SK-N-SH (cell line): Measurements from ENCODE around the gene RELCH. TPM values are rescaled to one million over a fixed set of nuclear protein-coding genes. Genes with fewer than 3 reads are reported as not detected.

Experiments
- CTCF ChIA-PET: fragments of 300-600, 350-600 bp; formaldehyde crosslinking; extraction: SDS; loops from one replicate; lab custom pipeline; 2021; lab: Yijun Ruan, JAX
- POLR2A ChIA-PET: fragments of 350-600 bp; sonication (Branson Sonifier 250); formaldehyde crosslinking; extraction: SDS; loops from one replicate; lab custom pipeline; 2020; ENCODE audit warnings: antibody characterized with exemption, inconsistent platforms; lab: Yijun Ruan, JAX
- DNase-seq: peaks from one replicate; pipeline ENCODE4 v3.0.0; 2012
- H2AFZ ChIP-seq: fragments of 200-600 bp; sonication (generic); 2 replicates; pipeline ENCODE4 v1.8.1; 2016; ENCODE audit warnings: antibody characterized with exemption, mild to moderate bottlenecking, low read depth
- H3F3A ChIP-seq: fragments of 200-600 bp; sonication (generic); replicated peaks from 2 replicates; pipeline ENCODE3; 2016; ENCODE audit warnings: antibody characterized with exemption, mild to moderate bottlenecking; ENCODE audit not compliant: insufficient read depth
- H3K27ac ChIP-seq, 2 experiments: fragments of 200-500 bp in 1 of 2; fragments of 200-600 bp in 1 of 2; sonication (Bioruptor generic) in 1 of 2; sonication (generic), shearing (Covaris generic) in 1 of 2; 2 replicates each; pipeline versions ENCODE4 v1.5.1 to v1.6.1; 2014 to 2016; ENCODE audit warnings: low read depth in 2 of 2, inconsistent platforms in 1 of 2, low read length in 1 of 2, mild to moderate bottlenecking in 1 of 2, mixed read lengths in 1 of 2
- H3K27me3 ChIP-seq: fragments of 200-600 bp; sonication (generic), shearing (Covaris generic); 2 replicates; pipeline ENCODE4 v1.6.1; 2016; ENCODE audit warnings: mixed run types; ENCODE audit not compliant: insufficient read depth
- H3K36me3 ChIP-seq, 2 experiments: fragments of 200-500 bp in 1 of 2; fragments of 200-600 bp in 1 of 2; sonication (Bioruptor generic) in 1 of 2; sonication (generic) in 1 of 2; replicated peaks in 1 of 2; 2 replicates each; pipeline versions ENCODE3 to v1.5.1; 2014 to 2016; ENCODE audit warnings: low read length in 1 of 2, mild to moderate bottlenecking in 1 of 2; ENCODE audit not compliant: insufficient read depth in 2 of 2, control insufficient read depth in 1 of 2
- H3K4me1 ChIP-seq, 2 experiments: fragments of 200-500 bp in 1 of 2; fragments of 200-600 bp in 1 of 2; sonication (Bioruptor generic) in 1 of 2; sonication (generic), shearing (Covaris generic) in 1 of 2; 2 replicates each; pipeline versions ENCODE4 v1.5.1 to v1.6.1; 2014 to 2016; ENCODE audit warnings: low read depth in 1 of 2, low read length in 1 of 2, mixed run types in 1 of 2; ENCODE audit not compliant: insufficient read depth in 2 of 2, control insufficient read depth in 1 of 2
- H3K4me2 ChIP-seq: fragments of 200-600 bp; sonication (generic), shearing (Covaris generic); 2 replicates; pipeline ENCODE4 v1.6.1; 2017; ENCODE audit warnings: mixed run types
- H3K4me3 ChIP-seq, 2 experiments: fragments of 200-500 bp in 1 of 2; fragments of 200-600 bp in 1 of 2; sonication (Bioruptor generic) in 1 of 2; sonication (generic), shearing (Covaris generic) in 1 of 2; 2 replicates each; pipeline versions ENCODE4 v1.5.1 to v1.8.1; 2014 to 2016; ENCODE audit warnings: low read depth in 2 of 2, inconsistent platforms in 1 of 2, low read length in 1 of 2, mild to moderate bottlenecking in 1 of 2, mixed read lengths in 1 of 2, moderate library complexity in 1 of 2
- H3K79me2 ChIP-seq: fragments of 200-600 bp; sonication (generic); 2 replicates; pipeline ENCODE4 v1.8.1; 2017; ENCODE audit warnings: mild to moderate bottlenecking; ENCODE audit not compliant: insufficient read depth
- H3K9ac ChIP-seq: fragments of 200-600 bp; sonication (generic); 2 replicates; pipeline ENCODE4 v1.6.1; 2017; ENCODE audit warnings: mixed run types
- H3K9me2 ChIP-seq: fragments of 200-600 bp; sonication (generic); 2 replicates; pipeline ENCODE4 v1.6.1; 2017; ENCODE audit warnings: mixed run types
- H3K9me3 ChIP-seq: fragments of 200-600 bp; sonication (generic); 2 replicates; pipeline ENCODE4 v1.6.1; 2017; ENCODE audit warnings: mixed run types, mild to moderate bottlenecking, moderate library complexity
- H4K20me1 ChIP-seq: fragments of 200-600 bp; sonication (generic); 2 replicates; pipeline ENCODE4 v1.6.1; 2017; ENCODE audit warnings: mild to moderate bottlenecking, mixed run types; ENCODE audit not compliant: insufficient read depth
- EP300 ChIP-seq, 2 experiments: IDR thresholded peaks; 2 replicates each; pipeline versions ENCODE4 v1.4.0 to v1.6.1; 2012; ENCODE audit warnings: borderline replicate concordance in 1 of 2, low read depth in 1 of 2, low read length in 1 of 2
- FOXJ3 ChIP-seq: sonication (generic); formaldehyde crosslinking; IDR thresholded peaks from 2 replicates; pipeline ENCODE4 v1.5.1; 2020; ENCODE audit warnings: mild to moderate bottlenecking, missing genetic modification reagents
- GATA2 ChIP-seq: sonication (generic); formaldehyde crosslinking; IDR thresholded peaks from 2 replicates; pipeline ENCODE4 v1.5.0; 2020; ENCODE audit warnings: mild to moderate bottlenecking, missing genetic modification reagents
- JUND ChIP-seq: IDR thresholded peaks from 2 replicates; pipeline ENCODE4 v1.4.0; 2012
- MXI1 ChIP-seq: IDR thresholded peaks from 2 replicates; pipeline ENCODE4 v1.6.1; 2012; ENCODE audit warnings: mild to moderate bottlenecking, low read depth, low read length, improper control_type of control experiment
- POLR2AphosphoS5 ChIP-seq: IDR thresholded peaks from 2 replicates; pipeline ENCODE4 v1.6.1; 2012; ENCODE audit warnings: low read depth, low read length
- RFX5 ChIP-seq: IDR thresholded peaks from 2 replicates; pipeline ENCODE4 v1.6.1; 2012; ENCODE audit warnings: mild to moderate bottlenecking, improper control_type of control experiment, low read length
- SMC3 ChIP-seq: IDR thresholded peaks from 2 replicates; pipeline ENCODE4 v1.6.1; 2012; ENCODE audit warnings: low read depth, low read length, improper control_type of control experiment
- TAF1 ChIP-seq: IDR thresholded peaks from 2 replicates; pipeline ENCODE4 v1.6.1; 2012; ENCODE audit warnings: low read depth, mild to moderate bottlenecking, low read length, moderate library complexity, borderline replicate concordance
- WGBS: methylation state at CpG from one replicate; pipeline ENCODE4 v1.1.6; 2017; ENCODE audit warnings: low lambda C conversion rate; 5-methylcytosine and 5-hydroxymethylcytosine counted together
- polyA plus RNA-seq, 3 experiments: library from polyadenylated mRNA; depleted of rRNA; stranded (reverse); fragments of >200 nt; gene quantifications; 2 replicates each; pipeline ENCODE4 v1.2.3, GENCODE V29; 2012
- TF ChIP-seq, protein P1 (sequence below): fragments of 150-350 bp; IDR thresholded peaks from 2 replicates; pipeline ENCODE4 v1.6.1; 2017; ENCODE audit warnings: antibody characterized with exemption, low read length, low read depth, borderline replicate concordance
- TF ChIP-seq, protein P2 (sequence below): IDR thresholded peaks from 2 replicates; pipeline ENCODE4 v1.4.0; 2012; ENCODE audit warnings: low read depth
- TF ChIP-seq, protein P3 (sequence below): IDR thresholded peaks from 2 replicates; pipeline ENCODE4 v1.6.1; 2012; ENCODE audit warnings: mild to moderate bottlenecking, low read depth, low read length, moderate library complexity
- TF ChIP-seq, protein P4 (sequence below): IDR thresholded peaks from 2 replicates; pipeline ENCODE4; 2012

Gene RELCH
- polyA plus RNA-seq, 1 of the 3 experiments (the other 2 are of a cell fraction), result 7.4 TPM

DNA sequence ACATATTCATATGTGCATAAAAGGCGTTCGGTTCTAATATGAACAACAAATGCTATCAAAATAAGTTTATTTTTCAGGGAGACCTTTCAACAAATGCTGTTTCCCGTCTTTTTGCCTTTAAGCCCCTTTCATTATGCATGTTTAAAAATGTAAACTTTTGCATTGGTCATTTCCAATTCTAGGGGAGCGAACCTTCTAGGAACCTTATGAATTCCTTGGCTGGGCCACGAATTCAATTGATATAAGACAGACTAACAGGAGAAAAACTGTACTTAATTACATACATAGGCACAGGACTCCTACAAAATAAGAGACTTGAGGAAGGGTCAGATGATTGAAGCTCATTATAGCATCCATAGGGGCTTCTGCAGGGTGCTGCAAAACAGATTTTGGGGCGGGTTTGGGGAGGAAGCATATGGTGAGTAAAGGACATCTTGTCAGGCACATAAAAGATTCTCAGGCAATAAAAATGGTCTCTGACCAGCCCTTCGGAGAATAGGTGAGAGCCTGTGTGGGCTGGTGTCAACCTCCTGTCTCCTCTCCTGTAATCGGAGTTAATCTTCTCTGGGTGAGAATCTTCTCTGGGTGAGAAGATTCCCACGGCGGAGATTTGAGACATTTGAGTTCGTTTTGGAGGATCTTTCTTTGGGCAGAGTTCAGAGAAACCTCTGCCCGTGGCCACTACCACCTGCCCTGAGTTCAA is 139.7 kb downstream of the RELCH start:
- Histone ChIP-seq H3K4me3 (peak overlapping the region in 1 of 2 experiments; percentile 86; a peak in 2 of 4 replicates), H3K4me1 (peaks cover 8 to 12% of the 10 kb centered on the region in 2 experiments; a peak in 2 of 4 replicates), H3F3A (no peaks in the 10 kb centered on the region), H3K27me3 (no peaks in the 10 kb centered on the region), H3K9ac (no peak overlapping the region), H3K4me2 (peak overlapping the region; percentile 89), H2AFZ (no peak overlapping the region), H3K79me2 (no peaks in the 10 kb centered on the region), H3K27ac (no peak overlapping the region), H3K9me2 (no peaks in the 10 kb centered on the region), H3K36me3 (no peaks in the 10 kb centered on the region), H4K20me1 (no peaks in the 10 kb centered on the region), H3K9me3 (no peaks in the 10 kb centered on the region)
- WGBS, result 90% methylated on average over 12 of the region's 12 CpGs
- ChIA-PET CTCF (interaction anchor here (1.0 to 2.0 kb wide), 3 partner anchors 77 to 259 kb away, joined by 3 to 9 read pairs (median 3); no protein-coding TSS in a partner anchor), POLR2A (no interaction called here)
- TF ChIP-seq SMC3 (no peak), EP300 (IDR thresholded peaks at IDR 0.05; ENCODE audit: borderline replicate concordance in 1 of 2, low read depth in 1 of 2, low read length in 1 of 2) (no peak), TAF1 (no peak), GATA2 (no peak), JUND (no peak), RFX5 (no peak), MXI1 (no peak), FOXJ3 (no peak), POLR2AphosphoS5 (no peak)
- TF ChIP-seq, protein P1, sequence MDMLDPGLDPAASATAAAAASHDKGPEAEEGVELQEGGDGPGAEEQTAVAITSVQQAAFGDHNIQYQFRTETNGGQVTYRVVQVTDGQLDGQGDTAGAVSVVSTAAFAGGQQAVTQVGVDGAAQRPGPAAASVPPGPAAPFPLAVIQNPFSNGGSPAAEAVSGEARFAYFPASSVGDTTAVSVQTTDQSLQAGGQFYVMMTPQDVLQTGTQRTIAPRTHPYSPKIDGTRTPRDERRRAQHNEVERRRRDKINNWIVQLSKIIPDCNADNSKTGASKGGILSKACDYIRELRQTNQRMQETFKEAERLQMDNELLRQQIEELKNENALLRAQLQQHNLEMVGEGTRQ, result no peak
- TF ChIP-seq, protein P2, sequence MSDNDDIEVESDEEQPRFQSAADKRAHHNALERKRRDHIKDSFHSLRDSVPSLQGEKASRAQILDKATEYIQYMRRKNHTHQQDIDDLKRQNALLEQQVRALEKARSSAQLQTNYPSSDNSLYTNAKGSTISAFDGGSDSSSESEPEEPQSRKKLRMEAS, result no peak
- TF ChIP-seq, protein P3, sequence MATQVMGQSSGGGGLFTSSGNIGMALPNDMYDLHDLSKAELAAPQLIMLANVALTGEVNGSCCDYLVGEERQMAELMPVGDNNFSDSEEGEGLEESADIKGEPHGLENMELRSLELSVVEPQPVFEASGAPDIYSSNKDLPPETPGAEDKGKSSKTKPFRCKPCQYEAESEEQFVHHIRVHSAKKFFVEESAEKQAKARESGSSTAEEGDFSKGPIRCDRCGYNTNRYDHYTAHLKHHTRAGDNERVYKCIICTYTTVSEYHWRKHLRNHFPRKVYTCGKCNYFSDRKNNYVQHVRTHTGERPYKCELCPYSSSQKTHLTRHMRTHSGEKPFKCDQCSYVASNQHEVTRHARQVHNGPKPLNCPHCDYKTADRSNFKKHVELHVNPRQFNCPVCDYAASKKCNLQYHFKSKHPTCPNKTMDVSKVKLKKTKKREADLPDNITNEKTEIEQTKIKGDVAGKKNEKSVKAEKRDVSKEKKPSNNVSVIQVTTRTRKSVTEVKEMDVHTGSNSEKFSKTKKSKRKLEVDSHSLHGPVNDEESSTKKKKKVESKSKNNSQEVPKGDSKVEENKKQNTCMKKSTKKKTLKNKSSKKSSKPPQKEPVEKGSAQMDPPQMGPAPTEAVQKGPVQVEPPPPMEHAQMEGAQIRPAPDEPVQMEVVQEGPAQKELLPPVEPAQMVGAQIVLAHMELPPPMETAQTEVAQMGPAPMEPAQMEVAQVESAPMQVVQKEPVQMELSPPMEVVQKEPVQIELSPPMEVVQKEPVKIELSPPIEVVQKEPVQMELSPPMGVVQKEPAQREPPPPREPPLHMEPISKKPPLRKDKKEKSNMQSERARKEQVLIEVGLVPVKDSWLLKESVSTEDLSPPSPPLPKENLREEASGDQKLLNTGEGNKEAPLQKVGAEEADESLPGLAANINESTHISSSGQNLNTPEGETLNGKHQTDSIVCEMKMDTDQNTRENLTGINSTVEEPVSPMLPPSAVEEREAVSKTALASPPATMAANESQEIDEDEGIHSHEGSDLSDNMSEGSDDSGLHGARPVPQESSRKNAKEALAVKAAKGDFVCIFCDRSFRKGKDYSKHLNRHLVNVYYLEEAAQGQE, result no peak
- TF ChIP-seq, protein P4, sequence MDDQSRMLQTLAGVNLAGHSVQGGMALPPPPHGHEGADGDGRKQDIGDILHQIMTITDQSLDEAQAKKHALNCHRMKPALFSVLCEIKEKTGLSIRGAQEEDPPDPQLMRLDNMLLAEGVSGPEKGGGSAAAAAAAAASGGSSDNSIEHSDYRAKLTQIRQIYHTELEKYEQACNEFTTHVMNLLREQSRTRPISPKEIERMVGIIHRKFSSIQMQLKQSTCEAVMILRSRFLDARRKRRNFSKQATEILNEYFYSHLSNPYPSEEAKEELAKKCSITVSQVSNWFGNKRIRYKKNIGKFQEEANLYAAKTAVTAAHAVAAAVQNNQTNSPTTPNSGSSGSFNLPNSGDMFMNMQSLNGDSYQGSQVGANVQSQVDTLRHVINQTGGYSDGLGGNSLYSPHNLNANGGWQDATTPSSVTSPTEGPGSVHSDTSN, result no peak
- DNase-seq, result no peak
